ENCODE results near the gene PIF1.
"Not testable (repeated sequence)": the region's sequence is repeated elsewhere in the genome, so short reads cannot be mapped to it uniquely, and the experiment has no call there.

PIF1 gene

DNA sequence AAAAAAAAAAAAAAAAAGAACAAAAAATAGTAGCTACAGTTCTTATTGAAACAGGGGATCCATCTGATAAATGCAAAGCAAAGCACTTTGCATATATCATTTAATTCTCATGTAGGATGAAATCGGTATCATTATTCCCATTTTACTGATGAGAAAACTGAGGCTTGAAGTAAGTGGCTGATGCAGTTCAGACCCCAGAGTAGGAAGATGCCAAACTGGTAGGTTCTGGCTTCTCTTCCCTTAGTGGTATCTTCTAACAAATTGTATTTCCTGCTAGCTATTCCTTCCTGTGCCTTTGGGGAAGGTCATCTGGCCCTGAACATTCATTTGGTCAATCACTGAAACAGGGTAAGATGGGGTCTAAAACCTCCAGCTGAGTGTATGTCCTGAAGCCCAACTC lies 21.9 kb downstream of the PIF1 start:
- Histone ChIP-seq H3K4me3 (ENCODE audit: low read depth in 1 of 2, low read length in 1 of 2) (no peak overlapping the region), H3K4me1 (ENCODE audit: control insufficient read depth in 1 of 2, insufficient read depth in 1 of 2, low read depth in 1 of 2, low read length in 1 of 2) (no peaks in the 10 kb centered on the region), H3K27ac (no peak overlapping the region), H3K9me3 (no peaks in the 10 kb centered on the region), H3K27me3 (peaks cover 3% of the 10 kb centered on the region), H3K36me3 (no peaks in the 10 kb centered on the region)
- TF ChIP-seq, protein P1, sequence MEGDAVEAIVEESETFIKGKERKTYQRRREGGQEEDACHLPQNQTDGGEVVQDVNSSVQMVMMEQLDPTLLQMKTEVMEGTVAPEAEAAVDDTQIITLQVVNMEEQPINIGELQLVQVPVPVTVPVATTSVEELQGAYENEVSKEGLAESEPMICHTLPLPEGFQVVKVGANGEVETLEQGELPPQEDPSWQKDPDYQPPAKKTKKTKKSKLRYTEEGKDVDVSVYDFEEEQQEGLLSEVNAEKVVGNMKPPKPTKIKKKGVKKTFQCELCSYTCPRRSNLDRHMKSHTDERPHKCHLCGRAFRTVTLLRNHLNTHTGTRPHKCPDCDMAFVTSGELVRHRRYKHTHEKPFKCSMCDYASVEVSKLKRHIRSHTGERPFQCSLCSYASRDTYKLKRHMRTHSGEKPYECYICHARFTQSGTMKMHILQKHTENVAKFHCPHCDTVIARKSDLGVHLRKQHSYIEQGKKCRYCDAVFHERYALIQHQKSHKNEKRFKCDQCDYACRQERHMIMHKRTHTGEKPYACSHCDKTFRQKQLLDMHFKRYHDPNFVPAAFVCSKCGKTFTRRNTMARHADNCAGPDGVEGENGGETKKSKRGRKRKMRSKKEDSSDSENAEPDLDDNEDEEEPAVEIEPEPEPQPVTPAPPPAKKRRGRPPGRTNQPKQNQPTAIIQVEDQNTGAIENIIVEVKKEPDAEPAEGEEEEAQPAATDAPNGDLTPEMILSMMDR (IDR thresholded peaks at IDR 0.05): no peak

DNA sequence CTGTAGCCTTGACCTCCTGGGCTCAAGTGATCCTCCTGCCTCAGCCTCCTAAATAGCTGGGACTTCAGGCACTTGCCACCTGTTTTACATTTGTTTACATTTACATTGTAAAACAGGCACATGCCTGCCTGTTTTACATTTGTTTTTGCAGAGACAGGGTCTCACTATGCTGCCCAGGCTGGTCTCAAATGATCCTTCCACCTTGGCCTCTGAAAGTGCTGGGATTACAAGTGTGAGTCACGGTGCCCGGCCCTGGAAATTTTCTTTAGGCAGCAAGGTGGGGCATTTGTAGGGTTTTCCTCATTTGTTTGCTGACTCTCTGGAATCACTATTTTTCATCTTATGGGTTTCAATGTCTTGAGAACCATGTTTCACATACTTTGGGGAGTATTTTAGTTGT lies 25.0 kb downstream of the PIF1 start:
- Histone ChIP-seq H3K4me1 (ENCODE audit: control insufficient read depth in 1 of 2, insufficient read depth in 1 of 2, low read depth in 1 of 2, low read length in 1 of 2) (no peaks in the 10 kb centered on the region), H3K9me3 (no peaks in the 10 kb centered on the region), H3K27me3 (no peaks in the 10 kb centered on the region), H3K36me3 (no peaks in the 10 kb centered on the region), H3K27ac (no peak overlapping the region), H3K4me3 (ENCODE audit: low read depth in 1 of 2, low read length in 1 of 2) (no peak overlapping the region)
- TF ChIP-seq, protein P1 (IDR thresholded peaks at IDR 0.05): no peak

DNA sequence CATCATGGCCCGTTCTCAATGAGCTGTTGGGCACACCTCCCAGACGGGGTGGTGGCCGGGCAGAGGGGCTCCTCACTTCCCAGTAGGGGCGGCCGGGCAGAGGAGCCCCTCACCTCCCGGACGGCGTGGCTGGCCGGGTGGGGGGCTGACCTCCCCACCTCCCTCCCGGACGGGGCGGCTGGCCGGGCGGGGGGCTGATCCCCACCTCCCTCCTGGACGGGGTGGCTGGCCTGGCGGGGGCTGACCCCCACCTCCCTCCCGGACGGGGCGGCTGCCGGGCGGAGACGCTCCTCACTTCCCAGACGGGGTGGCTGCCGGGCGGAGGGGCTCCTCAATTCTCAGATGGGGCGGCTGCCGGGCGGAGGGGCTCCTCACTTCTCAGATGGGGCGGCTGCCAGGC lies 26.5 kb downstream of the PIF1 start:
- H3K9me3 ChIP-seq; H3K4me1 ChIP-seq (ENCODE audit: control insufficient read depth in 1 of 2, insufficient read depth in 1 of 2, low read depth in 1 of 2, low read length in 1 of 2): not testable (repeated sequence)

DNA sequence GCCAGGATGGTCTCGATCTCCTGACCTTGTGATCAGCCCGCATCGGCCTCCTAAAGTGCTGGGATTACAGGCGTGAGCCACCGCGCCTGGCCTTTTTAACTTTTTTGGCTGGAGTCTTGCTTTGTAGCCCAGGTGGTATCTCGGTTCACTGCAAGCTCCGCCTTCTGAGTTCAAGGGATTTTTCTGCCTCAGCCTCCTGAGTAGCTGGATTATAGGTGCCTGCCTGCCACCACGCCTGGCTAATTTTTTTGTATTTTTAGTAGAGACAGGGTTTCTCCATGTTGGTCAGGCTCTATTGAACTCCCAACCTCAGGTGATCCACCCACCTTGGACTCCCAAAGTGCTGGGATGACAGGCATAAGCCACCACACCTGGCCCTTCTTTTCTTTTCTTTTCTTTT lies 29.5 kb downstream of the PIF1 start:
- H3K27ac ChIP-seq; H3K4me1 ChIP-seq (ENCODE audit: control insufficient read depth in 1 of 2, insufficient read depth in 1 of 2, low read depth in 1 of 2, low read length in 1 of 2); H3K27me3 ChIP-seq; H3K4me3 ChIP-seq (ENCODE audit: low read depth in 1 of 2, low read length in 1 of 2); H3K36me3 ChIP-seq; H3K9me3 ChIP-seq: not testable (repeated sequence)

More for the DNA sequence above, 26.5 kb downstream of the PIF1 start:
- not testable (repeated sequence) for H3K27ac ChIP-seq; H3K36me3 ChIP-seq; H3K27me3 ChIP-seq; H3K4me3 ChIP-seq (ENCODE audit: low read depth in 1 of 2, low read length in 1 of 2)

DNA sequence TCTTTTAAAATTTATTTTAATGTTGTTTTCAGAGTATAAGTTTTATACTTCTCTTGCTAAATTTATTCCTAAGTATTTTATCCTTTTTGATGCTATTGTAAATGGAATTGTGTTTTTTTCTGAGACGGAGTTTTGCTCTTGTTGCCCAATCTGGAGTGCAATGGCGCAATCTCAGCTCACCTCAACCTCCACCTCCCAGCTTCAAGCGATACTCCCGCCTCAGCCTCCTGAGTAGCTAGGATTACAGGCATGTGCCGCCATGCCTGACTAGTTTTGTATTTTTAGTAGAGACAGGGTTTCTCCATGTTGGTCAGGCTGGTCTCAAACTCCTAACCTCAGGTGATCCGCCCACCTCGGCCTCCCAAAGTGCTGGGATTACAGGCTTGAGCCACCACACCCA lies 30.1 kb downstream of the PIF1 start:
- not testable (repeated sequence) for H3K4me3 ChIP-seq (ENCODE audit: low read depth in 1 of 2, low read length in 1 of 2)

DNA sequence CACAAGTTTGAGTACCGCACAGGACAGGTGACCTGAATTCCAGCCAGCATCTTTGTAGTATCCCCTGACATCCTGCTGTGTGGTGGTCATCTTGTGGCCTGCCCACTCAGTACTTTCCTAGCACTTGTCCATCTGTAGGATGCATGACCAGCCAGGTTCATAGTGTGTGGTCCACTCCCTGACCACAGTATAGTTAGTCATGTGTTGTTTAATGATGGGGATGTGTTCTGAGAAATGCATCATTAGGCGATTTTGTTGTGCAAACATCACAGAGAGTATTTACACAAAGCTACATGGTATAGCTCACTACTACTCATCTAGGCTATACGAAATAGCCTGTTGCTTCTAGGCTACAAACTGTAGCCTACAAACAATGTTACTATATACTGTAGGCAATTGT lies 33.2 kb downstream of the PIF1 start:
- TF ChIP-seq, protein P1 (IDR thresholded peaks at IDR 0.05): no peak
- Histone ChIP-seq H3K36me3 (no peaks in the 10 kb centered on the region), H3K27ac (no peak overlapping the region), H3K4me1 (ENCODE audit: control insufficient read depth in 1 of 2, insufficient read depth in 1 of 2, low read depth in 1 of 2, low read length in 1 of 2) (peaks cover 0 to 3% of the 10 kb centered on the region in 2 experiments), H3K4me3 (ENCODE audit: low read depth in 1 of 2, low read length in 1 of 2) (no peak overlapping the region), H3K27me3 (no peaks in the 10 kb centered on the region), H3K9me3 (no peaks in the 10 kb centered on the region)

More for the DNA sequence above, 30.1 kb downstream of the PIF1 start:
- not testable (repeated sequence) for H3K4me1 ChIP-seq (ENCODE audit: control insufficient read depth in 1 of 2, insufficient read depth in 1 of 2, low read depth in 1 of 2, low read length in 1 of 2); H3K27ac ChIP-seq; H3K36me3 ChIP-seq; H3K9me3 ChIP-seq; H3K27me3 ChIP-seq

DNA sequence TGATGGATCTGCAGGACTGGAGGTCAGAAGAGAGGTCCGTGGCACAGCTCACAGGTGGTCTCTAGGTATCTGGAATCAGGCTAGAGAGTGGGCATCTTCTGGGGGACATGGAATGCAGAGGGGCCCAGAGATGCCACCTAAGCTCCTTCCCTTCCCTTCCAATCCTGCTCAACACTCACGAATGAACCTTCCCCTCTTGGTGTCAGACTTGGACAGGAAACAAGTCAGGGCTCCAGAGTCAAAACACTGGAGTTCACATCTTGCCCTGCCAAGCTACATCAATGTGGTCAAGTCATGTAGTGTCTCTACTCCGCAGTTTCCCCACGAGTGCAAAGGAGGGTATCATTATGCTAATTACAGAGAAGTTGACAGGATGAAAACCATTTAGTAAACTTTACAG lies 34.0 kb downstream of the PIF1 start:
- Histone ChIP-seq H3K4me1 (ENCODE audit: control insufficient read depth in 1 of 2, insufficient read depth in 1 of 2, low read depth in 1 of 2, low read length in 1 of 2) (peaks cover 0 to 3% of the 10 kb centered on the region in 2 experiments), H3K27ac (no peak overlapping the region), H3K27me3 (no peaks in the 10 kb centered on the region), H3K36me3 (no peaks in the 10 kb centered on the region), H3K9me3 (no peaks in the 10 kb centered on the region), H3K4me3 (ENCODE audit: low read depth in 1 of 2, low read length in 1 of 2) (no peak overlapping the region)
- TF ChIP-seq, protein P1 (IDR thresholded peaks at IDR 0.05): no peak
